GM06990 (cell line): ENCODE measurements around the gene RMP24.

Experiments
- DNase-seq: peaks from one replicate; pipeline ENCODE4 v3.0.0-alpha.2; 2011; ENCODE audit not compliant: insufficient read length; ENCODE audit errors: extremely low read depth
- H3K27me3 ChIP-seq: replicated peaks from 2 replicates; pipeline ENCODE4 v1.6.0; 2011; ENCODE audit warnings: low read length; ENCODE audit not compliant: control insufficient read depth, insufficient read depth
- H3K36me3 ChIP-seq: 2 replicates; pipeline ENCODE4 v1.5.1; 2011; ENCODE audit warnings: low read length; ENCODE audit not compliant: control insufficient read depth, insufficient read depth
- H3K4me3 ChIP-seq: replicated peaks from 2 replicates; pipeline ENCODE4 v1.5.1; 2011; ENCODE audit warnings: low read depth, mild to moderate bottlenecking, control low read depth, low read length
- CTCF ChIP-seq: IDR thresholded peaks from 2 replicates; pipeline ENCODE4 v1.5.1; 2011; ENCODE audit warnings: low read length, control low read depth, mild to moderate bottlenecking, inconsistent platforms; ENCODE audit not compliant: insufficient read depth, poor library complexity, severe bottlenecking

Gene RMP24

GRCh38 chr18:35934891-35935290 is 37.6 kb upstream of the RMP24 start:
- Histone ChIP-seq H3K4me3 (no peak overlapping the region), H3K27me3 (no peaks in the 10 kb centered on the region), H3K36me3 (no peaks in the 10 kb centered on the region)
- DNase-seq: no peak
- no peak for TF ChIP-seq CTCF

- DNase-seq: no peak
These were observed 36.7 kb upstream of the RMP24 start for GRCh38 chr18:35935805-35936204.

GRCh38 chr18:35936951-35937350 is 35.5 kb upstream of the RMP24 start:
- H3K36me3 ChIP-seq: no peaks in the 10 kb centered on the region
- H3K27me3 ChIP-seq: no peaks in the 10 kb centered on the region
- no peak for TF ChIP-seq CTCF
- no peak overlapping the region for H3K4me3 ChIP-seq
- DNase-seq: no peak

More at GRCh38 chr18:35935805-35936204, 36.7 kb upstream of the RMP24 start:
- Histone ChIP-seq H3K4me3 (no peak overlapping the region), H3K27me3 (no peaks in the 10 kb centered on the region), H3K36me3 (no peaks in the 10 kb centered on the region)
- TF ChIP-seq CTCF: no peak

- Histone ChIP-seq H3K27me3 (no peaks in the 10 kb centered on the region), H3K4me3 (no peak overlapping the region), H3K36me3 (no peaks in the 10 kb centered on the region)
- no peak for DNase-seq
- no peak for TF ChIP-seq CTCF
These were observed 34.3 kb upstream of the RMP24 start for GRCh38 chr18:35938158-35938557.

- Histone ChIP-seq H3K4me3 (no peak overlapping the region), H3K27me3 (no peaks in the 10 kb centered on the region), H3K36me3 (no peaks in the 10 kb centered on the region)
- TF ChIP-seq CTCF: no peak
- DNase-seq: no peak
These were observed 33.9 kb upstream of the RMP24 start for GRCh38 chr18:35938562-35938961.

GRCh38 chr18:35939138-35939537 is 33.3 kb upstream of the RMP24 start:
- no peak for DNase-seq
- no peak overlapping the region for H3K4me3 ChIP-seq
- H3K27me3 ChIP-seq: no peaks in the 10 kb centered on the region
- no peaks in the 10 kb centered on the region for H3K36me3 ChIP-seq
- peak; percentile 42 for TF ChIP-seq CTCF
